HCEC 1CT (cell line): ENCODE results near the gene SIK3.

Experiments used
- DNase-seq: peaks from one replicate; pipeline ENCODE4 v3.0.0-alpha.2; 2017

Gene SIK3

GRCh38 chr11:116925050-116925449 lies 173.2 kb downstream of the SIK3 start:
- DNase-seq, result no peak

DNA sequence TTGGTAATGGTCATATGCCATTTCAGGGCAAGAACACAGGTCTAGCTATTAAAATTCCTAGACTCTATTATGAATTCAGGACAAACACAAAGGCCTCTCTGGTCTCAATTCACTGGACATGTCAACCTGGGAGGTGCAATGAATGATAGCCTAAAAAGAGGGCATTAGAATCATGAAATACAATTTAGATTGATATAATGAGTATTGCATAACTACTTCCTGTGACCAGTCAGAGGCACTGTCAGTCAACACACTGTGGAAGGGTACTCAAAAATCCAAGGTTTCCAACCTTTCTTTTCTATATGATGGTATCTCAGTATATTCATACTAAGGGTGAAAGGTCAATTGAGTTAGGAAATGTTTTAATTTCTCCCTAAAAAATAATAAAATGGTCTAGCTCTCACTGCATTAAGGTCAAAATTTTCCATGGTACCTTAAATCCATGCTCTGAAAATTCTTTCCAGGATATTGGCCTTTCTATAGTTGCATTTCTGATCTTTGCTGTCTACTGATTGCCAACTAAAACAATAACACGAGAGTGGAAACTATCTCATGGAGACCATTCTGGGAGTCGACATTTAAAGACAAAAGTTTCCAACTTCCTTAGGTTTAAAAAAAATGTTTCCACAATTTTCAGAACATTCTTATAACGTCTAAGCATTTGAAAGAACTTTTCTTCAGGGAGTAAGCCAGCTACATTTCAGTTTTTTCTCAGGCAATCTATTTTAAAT lies 179.1 kb downstream of the SIK3 start:
- DNase-seq, result no peak

DNA sequence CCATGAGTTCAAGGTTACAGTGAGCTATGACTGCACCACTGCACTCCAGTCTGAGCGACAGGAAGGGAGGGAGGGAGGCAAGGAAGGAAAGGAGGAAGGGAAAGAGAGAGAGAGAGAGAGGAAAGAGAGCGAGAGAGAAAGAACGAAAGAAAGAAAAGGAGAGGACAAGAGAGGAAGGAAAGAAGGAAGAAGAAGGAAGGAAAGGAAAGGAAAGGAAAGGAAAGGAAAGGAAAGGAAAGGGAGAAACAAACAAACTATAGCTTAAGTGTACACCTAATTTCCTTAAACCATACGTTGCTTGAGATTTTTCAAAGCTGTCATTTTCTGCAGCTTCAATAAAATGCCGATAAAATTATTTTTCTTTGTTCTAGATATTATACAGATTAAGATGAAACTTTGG lies 180.6 kb downstream of the SIK3 start:
- no peak for DNase-seq

- no peak for DNase-seq
Measured at GRCh38 chr11:116916886-116917285, 181.3 kb downstream of the SIK3 start.

- no peak for DNase-seq
Measured at GRCh38 chr11:116916052-116916451, 182.2 kb downstream of the SIK3 start.

DNA sequence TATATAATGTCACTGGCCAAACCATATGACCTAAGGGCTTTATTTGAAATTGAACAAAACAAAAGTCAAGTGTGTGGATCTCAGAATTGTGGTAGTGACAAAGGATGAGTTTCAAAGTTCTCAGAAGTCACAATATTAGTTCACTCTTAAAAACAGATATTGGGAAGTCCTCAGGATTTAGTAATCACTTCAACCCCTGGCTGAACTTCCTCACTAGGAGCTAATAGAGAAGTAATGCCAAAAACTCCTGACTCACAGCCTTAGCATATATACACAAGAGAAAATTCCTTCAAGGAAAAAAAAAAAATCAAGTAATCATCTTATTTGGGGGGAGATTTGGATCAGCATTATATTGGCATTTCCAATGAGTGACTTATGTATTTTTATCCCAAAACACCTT lies 185.2 kb downstream of the SIK3 start:
- DNase-seq, result peak; percentile 81

GRCh38 chr11:116911976-116912734 lies 186.1 kb downstream of the SIK3 start:
- DNase-seq, result no peak

DNA sequence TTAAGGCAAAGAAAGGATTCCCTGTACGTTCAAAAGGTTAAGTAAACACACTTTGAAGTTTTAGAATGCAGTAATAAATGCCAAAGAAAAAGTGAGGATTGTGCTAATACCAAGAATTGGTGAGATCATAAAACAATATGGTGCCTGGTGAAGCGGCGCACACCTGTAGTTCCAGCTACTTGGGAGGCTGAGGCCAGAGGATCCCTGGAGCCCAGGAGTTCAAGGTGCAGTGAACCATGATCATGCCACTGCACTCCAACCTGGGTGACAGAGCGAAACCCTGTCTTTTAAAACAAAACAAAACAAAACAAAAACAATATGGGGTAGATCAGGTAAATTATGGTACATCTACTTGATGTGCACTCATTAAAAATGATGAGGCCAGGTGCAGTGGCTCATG lies 187.4 kb downstream of the SIK3 start:
- no peak for DNase-seq

- DNase-seq, result no peak
Measured at GRCh38 chr11:116910378-116910777, 187.8 kb downstream of the SIK3 start.

DNA sequence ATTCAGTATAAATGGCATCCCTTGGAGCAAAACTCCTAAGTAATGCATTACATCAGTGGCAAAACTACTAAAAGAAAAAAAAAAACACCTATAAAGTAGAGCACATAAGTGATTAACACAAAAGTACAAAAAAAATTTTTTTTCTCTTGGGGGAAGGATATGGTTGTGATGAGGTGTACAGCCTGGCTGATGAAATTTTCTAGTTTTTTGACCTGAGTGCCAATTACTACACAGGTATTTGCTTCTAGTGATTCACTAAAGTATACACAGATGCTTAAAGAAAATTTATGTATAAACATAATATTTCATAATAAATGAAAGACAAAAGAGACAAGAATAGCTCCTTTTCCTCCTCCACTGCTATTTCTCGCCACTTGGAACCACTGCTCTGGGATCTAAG lies 189.0 kb downstream of the SIK3 start:
- DNase-seq, result no peak

GRCh38 chr11:116906479-116906878 lies 191.7 kb downstream of the SIK3 start:
- no peak for DNase-seq

GRCh38 chr11:116903090-116903489 lies 195.1 kb downstream of the SIK3 start:
- DNase-seq, result no peak

GRCh38 chr11:116901964-116902688 lies 196.1 kb downstream of the SIK3 start:
- DNase-seq, result no peak

GRCh38 chr11:116901211-116901610 lies 197.0 kb downstream of the SIK3 start:
- DNase-seq, result no peak

DNA sequence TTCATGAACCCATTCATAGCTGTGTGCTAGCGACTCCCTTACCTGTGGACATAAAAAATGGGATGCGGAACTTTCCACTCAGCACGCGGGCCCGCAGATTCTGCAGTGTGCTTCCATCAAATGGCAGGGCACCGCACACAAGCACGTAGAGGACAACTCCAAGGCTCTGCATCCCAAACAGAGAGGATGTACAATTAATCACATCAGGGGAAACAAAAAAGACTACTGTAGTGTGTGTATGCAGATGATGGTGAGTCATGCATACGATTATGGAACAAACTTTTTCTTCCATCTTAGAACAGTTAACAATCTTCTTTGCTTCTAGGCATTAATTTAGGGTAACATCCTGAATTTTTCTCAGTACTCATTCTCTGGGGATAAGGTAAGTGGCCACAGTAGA lies 202.0 kb downstream of the SIK3 start:
- DNase-seq, result no peak

DNA sequence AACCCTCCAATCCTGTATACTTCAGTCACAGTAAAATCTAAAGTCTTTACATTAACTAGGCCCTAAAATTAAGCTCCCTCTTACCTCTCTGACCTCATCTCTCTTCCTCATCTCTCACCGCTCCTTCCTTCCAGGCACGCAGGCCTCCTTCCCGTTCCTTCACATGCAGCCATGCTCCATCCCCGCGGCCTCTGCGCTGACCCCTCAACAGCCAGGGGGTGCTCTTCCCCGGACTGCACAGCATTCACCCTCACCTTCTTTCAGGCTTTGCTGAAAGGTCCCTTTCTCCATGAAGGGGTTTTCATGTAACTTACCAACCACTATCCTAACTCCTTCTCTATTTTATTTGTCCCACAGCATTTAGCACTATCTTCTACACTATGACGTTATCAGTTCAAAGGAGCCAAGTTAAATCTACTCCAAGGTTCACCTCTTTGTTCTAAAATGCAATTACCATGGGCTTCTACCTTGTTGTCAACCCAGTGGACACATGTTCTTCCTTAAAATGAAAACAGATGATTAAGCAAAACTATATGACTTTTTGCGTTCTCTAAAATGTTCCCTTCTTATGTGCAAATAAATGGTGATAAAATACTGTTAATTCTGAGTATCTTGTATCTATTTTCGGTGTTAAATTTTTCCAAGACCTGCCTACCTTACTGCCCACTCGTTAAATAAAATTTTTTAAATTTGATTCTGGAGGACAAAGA lies 203.0 kb downstream of the SIK3 start:
- DNase-seq, result no peak

- DNase-seq, result no peak
Measured at GRCh38 chr11:116893906-116894305, 204.3 kb downstream of the SIK3 start.

GRCh38 chr11:116893437-116893836 lies 204.8 kb downstream of the SIK3 start:
- no peak for DNase-seq

- no peak for DNase-seq
Measured at GRCh38 chr11:116892374-116892773, 205.9 kb downstream of the SIK3 start.

GRCh38 chr11:116891746-116892145 lies 206.5 kb downstream of the SIK3 start:
- DNase-seq, result no peak

DNA sequence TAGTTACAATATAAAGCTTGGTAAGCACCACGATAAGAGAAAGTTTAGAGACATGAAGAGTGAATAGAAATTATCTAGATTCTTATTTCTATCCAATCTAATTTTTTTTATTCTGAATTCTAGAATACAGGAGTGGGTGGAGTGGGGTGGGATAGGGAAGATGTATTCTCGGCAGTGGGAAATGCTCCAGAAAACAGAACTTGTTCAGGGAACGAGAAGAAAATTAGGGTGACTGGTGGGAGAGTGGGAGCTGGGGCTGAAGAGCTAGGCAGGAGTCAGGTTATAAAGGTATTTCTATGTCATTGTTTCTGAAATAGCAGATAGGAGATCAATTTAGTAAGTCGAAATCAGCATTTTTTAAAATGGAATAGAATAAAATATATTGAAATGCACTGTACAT lies 207.6 kb downstream of the SIK3 start:
- DNase-seq, result no peak

DNA sequence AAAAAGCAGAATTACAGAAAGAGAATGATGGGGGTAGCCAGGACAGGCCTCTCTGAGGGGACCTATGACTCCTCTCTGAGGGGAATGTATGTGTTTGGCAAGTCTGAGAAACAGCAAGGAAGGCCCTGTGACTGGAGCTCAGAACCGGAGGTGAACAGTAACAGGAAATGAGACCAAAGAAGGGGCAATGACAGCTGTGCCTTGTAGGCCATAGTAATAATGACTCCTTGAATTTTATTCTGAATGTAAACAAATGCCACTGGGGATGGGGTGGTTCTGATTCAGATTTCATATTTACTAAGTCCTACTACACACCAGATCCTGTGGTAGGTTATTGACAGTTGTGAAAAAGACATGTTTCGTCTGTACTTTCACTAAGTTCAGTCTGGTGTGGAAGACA lies 208.0 kb downstream of the SIK3 start:
- DNase-seq, result peak; percentile 36

GRCh38 chr11:116888884-116889549 lies 209.2 kb downstream of the SIK3 start:
- DNase-seq, result no peak
